HepG2 (cell line): Measurements from ENCODE around the gene BTBD19. TPM values are rescaled to one million over a fixed set of nuclear protein-coding genes. Genes with fewer than 3 reads are reported as not detected.
"Not testable (repeated sequence)": the region's sequence is repeated elsewhere in the genome, so short reads cannot be mapped to it uniquely, and the experiment has no call there.

Experiments used
- ATAC-seq: fragments of 200-7000 bp; cut with Tn5 transposase; 3 replicates; pipeline ENCODE4 v1.9.1; 2020; ENCODE audit warnings: mild to moderate bottlenecking, moderate library complexity
- BruUV-seq: library from RNA; stranded (reverse); fragments of 400-500 nt; replicated peaks from 2 replicates; lab custom pipeline; 2021; lab: Mats Ljungman, UMichigan
- CTCF ChIA-PET: fragments of 300-600 bp; formaldehyde crosslinking; extraction: SDS; loops from one replicate; lab custom pipeline; 2021; ENCODE audit warnings: low total read pairs, inconsistent platforms, low intra/inter-chr PET ratio; lab: Yijun Ruan, JAX
- POLR2A ChIA-PET: fragments of 350-600 bp; sonication (Branson Sonifier 250); formaldehyde crosslinking; loops from one replicate; lab custom pipeline; 2020; ENCODE audit warnings: antibody characterized with exemption, inconsistent platforms; lab: Yijun Ruan, JAX
- DNase-seq: peaks from one replicate; pipeline ENCODE4 v3.0.0-alpha.2; 2015; ENCODE audit warnings: low spot score
- FAIRE-seq: peaks from 3 replicates; lab custom pipeline; 2011; peaks lifted over from hg19 to GRCh38; lab: Jason Lieb, UNC
- H2AFZ ChIP-seq: one replicate; pipeline ENCODE4 v1.6.1; 2011; ENCODE audit warnings: low read length, inconsistent platforms
- H3K27ac ChIP-seq: fragments of 300-600 bp; 3 replicates; pipeline ENCODE4 v1.8.0; 2011; ENCODE audit warnings: mixed run types, mild to moderate bottlenecking, mixed read lengths, low read length, inconsistent platforms; ENCODE audit not compliant: insufficient read depth; ENCODE audit errors: extremely low read length
- H3K27me3 ChIP-seq, 2 experiments: fragments of 200-600 bp in 1 of 2; 2 replicates in 1 of 2; 3 replicates in 1 of 2; pipeline versions ENCODE4 v1.6.0 to v1.8.0; 2011; ENCODE audit warnings: low read length in 2 of 2, mild to moderate bottlenecking in 2 of 2, moderate library complexity in 2 of 2, inconsistent platforms in 1 of 2; ENCODE audit not compliant: insufficient read depth in 2 of 2, control insufficient read depth in 1 of 2
- H3K36me3 ChIP-seq, 2 experiments: fragments of 200-600 bp in 1 of 2; replicated peaks in 1 of 2; 2 replicates in 1 of 2; 3 replicates in 1 of 2; pipeline versions ENCODE4 v1.5.1 to v1.8.0; 2011; ENCODE audit warnings: low read length in 2 of 2, inconsistent platforms in 1 of 2; ENCODE audit not compliant: insufficient read depth in 2 of 2, control insufficient read depth in 1 of 2
- H3K4me1 ChIP-seq: 2 replicates; pipeline ENCODE4 v1.5.1; 2012; ENCODE audit warnings: low read length, inconsistent platforms; ENCODE audit not compliant: insufficient read depth
- H3K4me2 ChIP-seq: 2 replicates; pipeline ENCODE4 v1.6.0; 2011; ENCODE audit warnings: low read depth, low read length, inconsistent platforms
- H3K4me3 ChIP-seq, 3 experiments: fragments of 200-600 bp in 1 of 3; sonication (generic), shearing (Covaris generic) in 1 of 3; replicated peaks in 1 of 3; 2 replicates each; pipeline ENCODE4 v1.5.1; 2011 to 2016; ENCODE audit warnings: low read length in 3 of 3, inconsistent platforms in 2 of 3, low read depth in 2 of 3, mild to moderate bottlenecking in 2 of 3, control low read depth in 1 of 3, mixed read lengths in 1 of 3; ENCODE audit not compliant: insufficient read depth in 1 of 3
- H3K79me2 ChIP-seq: one replicate; pipeline ENCODE4 v1.6.1; 2011; ENCODE audit warnings: low read length, inconsistent platforms; ENCODE audit not compliant: insufficient read depth
- H3K9ac ChIP-seq: 2 replicates; pipeline ENCODE4 v1.6.0; 2011; ENCODE audit warnings: mild to moderate bottlenecking, low read depth, low read length, inconsistent platforms; ENCODE audit not compliant: insufficient read depth
- H3K9me3 ChIP-seq: 2 replicates; pipeline ENCODE4 v1.5.1; 2012; ENCODE audit warnings: mild to moderate bottlenecking, low read length
- H4K20me1 ChIP-seq: 2 replicates; pipeline ENCODE4 v1.6.0; 2011; ENCODE audit warnings: inconsistent platforms, mild to moderate bottlenecking, low read length, moderate library complexity; ENCODE audit not compliant: insufficient read depth
- HNF4A ChIP-seq: sonication (generic); formaldehyde crosslinking; IDR thresholded peaks from 2 replicates; pipeline ENCODE4 v1.4.0; 2020; ENCODE audit warnings: missing genetic modification reagents
- LCORL ChIP-seq, 2 experiments: fragments of 450-650 bp in 1 of 2; sonication (generic) in 1 of 2; formaldehyde crosslinking in 1 of 2; IDR thresholded peaks; 2 replicates each; pipeline versions ENCODE4 v1.5.0 to v1.6.1; 2017 to 2020; ENCODE audit warnings: antibody characterized with exemption in 1 of 2, missing genetic modification reagents in 1 of 2
- RFX1 ChIP-seq: fragments of 450-650 bp; IDR thresholded peaks from 2 replicates; pipeline ENCODE4 v1.6.1; 2017
- U2AF2 ChIP-seq: fragments of 200-400 bp; formaldehyde crosslinking; IDR thresholded peaks from 2 replicates; pipeline ENCODE4 v1.6.1; 2017; ENCODE audit warnings: low read depth, mild to moderate bottlenecking, low read length
- WIZ ChIP-seq: sonication (generic); formaldehyde crosslinking; IDR thresholded peaks from 2 replicates; pipeline ENCODE4 v1.5.1; 2020; ENCODE audit warnings: mild to moderate bottlenecking, missing genetic modification reagents
- ZMYM2 ChIP-seq: sonication (generic); formaldehyde crosslinking; IDR thresholded peaks from 2 replicates; pipeline ENCODE4 v1.8.0; 2022; ENCODE audit warnings: mild to moderate bottlenecking, missing genetic modification reagents
- ZNF460 ChIP-seq: sonication (generic); formaldehyde crosslinking; IDR thresholded peaks from 2 replicates; pipeline ENCODE4 v1.5.1; 2020; ENCODE audit warnings: missing genetic modification reagents, mild to moderate bottlenecking, borderline replicate concordance
- ZNF570 ChIP-seq: sonication (generic); formaldehyde crosslinking; IDR thresholded peaks from 2 replicates; pipeline ENCODE4 v1.4.0; 2020; ENCODE audit warnings: mild to moderate bottlenecking, missing genetic modification reagents, borderline replicate concordance
- WGBS: methylation state at CpG from one replicate; pipeline ENCODE4 v1.1.6; 2017; ENCODE audit warnings: low lambda C conversion rate; 5-methylcytosine and 5-hydroxymethylcytosine counted together
- in situ Hi-C: cut with HindIII; loops from 2 replicates; pipeline ENCODE4 v1.10.0; 2017; ENCODE audit warnings: low pct_unique_long_range_greater_than_20kb; ENCODE audit not compliant: extremely low pct_ligation_motif_present
- intact Hi-C: fragments of 100-400 bp; cut with micrococcal nuclease; formaldehyde crosslinking; loops from one replicate; pipeline ENCODE4 v1.10.0; 2022; ENCODE audit not compliant: unreplicated experiment
- polyA plus RNA-seq, 8 experiments: library from polyadenylated mRNA; depleted of rRNA in 3 of 8; stranded (reverse) in 7 of 8; unstranded in 1 of 8; fragments of >200 nt; fragmentation: Illumina TruSeq in 4 of 8; extraction: Trizol in 4 of 8; gene quantifications; 2 replicates each; pipeline versions ENCODE4 v1.2.1 to v1.2.3, GENCODE V29; 2011 to 2016; ENCODE audit warnings: low read depth in 4 of 8, missing spikeins in 1 of 8, mixed read lengths in 1 of 8; ENCODE audit not compliant: insufficient read depth in 1 of 8
- total RNA-seq, 5 experiments: library from RNA; depleted of rRNA; stranded (reverse); fragments of >200 nt; fragmentation: Illumina TruSeq; extraction: Trizol; gene quantifications; 2 replicates each; pipeline ENCODE4 v1.2.3, GENCODE V29; 2016; ENCODE audit warnings: low read depth in 1 of 5

Gene BTBD19
- total and polyA plus RNA-seq, 2 of the 13 experiments (the other 11 are each of a cell fraction or from before 2014, with no cell fraction given) = 2.7 to 6.7 TPM

- intact Hi-C loops (loop anchor here (5.0 kb wide), 2 partner anchors 174 to 654 kb away; partner anchors contain the start of genes HECTD3, TESK2 and UROD), in situ Hi-C loops (loop anchor here (10.0 to 25.0 kb wide), 2 partner anchors 174 to 467 kb away; partner anchors contain the start of genes HECTD3 and UROD)
- BruUV-seq; FAIRE-seq; H3K9me3 ChIP-seq; DNase-seq; H4K20me1 ChIP-seq; H3K27me3 ChIP-seq; H3K4me3 ChIP-seq; ATAC-seq; H3K36me3 ChIP-seq; H2AFZ ChIP-seq; H3K79me2 ChIP-seq; H3K9ac ChIP-seq; CTCF ChIA-PET; H3K27ac ChIP-seq; TF ChIP-seq LCORL (IDR thresholded peaks at IDR 0.05): not testable (repeated sequence)
- TF ChIP-seq ZMYM2 (CRISPR knock-in tag) = 0 out of 2 replicates have a peak, but pooled peaks have one; percentile 48
- TF ChIP-seq HNF4A (CRISPR knock-in tag) = peak; percentile 29; the same call in 1 of the 2 replicates
- TF ChIP-seq ZNF460 (CRISPR knock-in tag) = peak; percentile 76
- 0 out of 2 replicates have a peak, but pooled peaks have one; percentile 22 for TF ChIP-seq LCORL (CRISPR knock-in tag; IDR thresholded peaks at IDR 0.05)
- POLR2A ChIA-PET = interaction anchor here (0.8 to 1.3 kb wide), 2 partner anchors 12 to 21 kb away, joined by 3 to 6 read pairs; no protein-coding TSS in a partner anchor
- WGBS = 61% methylated on average over 9 of the region's 11 CpGs
- H3K4me2 ChIP-seq = peak overlapping the region; percentile 36; the same call in 1 of the 2 replicates
- H3K4me1 ChIP-seq = peaks cover 51% of the 10 kb centered on the region
These were observed 30.0 kb downstream of the BTBD19 start for GRCh38 chr1:44838294-44838693.

DNA sequence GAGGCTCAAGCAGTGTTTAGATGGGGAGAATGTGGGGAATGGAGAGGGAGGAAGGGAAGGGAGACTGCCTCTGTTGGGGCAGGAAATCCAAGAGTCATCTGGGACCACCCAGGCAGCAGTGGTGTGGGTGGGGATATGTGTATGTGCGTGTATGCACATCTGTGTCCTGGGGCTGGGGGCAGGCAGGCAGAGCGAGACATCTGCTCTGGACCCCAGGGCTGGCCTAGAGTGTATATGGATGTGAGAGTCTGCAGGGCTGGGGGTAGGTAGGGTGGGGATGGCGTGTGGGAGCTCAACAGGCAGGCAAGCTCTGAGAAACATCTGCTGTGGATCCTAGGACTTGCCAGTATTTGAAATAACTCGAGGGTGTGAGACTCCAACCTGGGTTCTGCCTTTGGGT lies 31.3 kb downstream of the BTBD19 start:
- in situ Hi-C loops = loop anchor here (10.0 to 25.0 kb wide), 2 partner anchors 173 to 465 kb away; partner anchors contain the start of genes HECTD3 and UROD
- POLR2A ChIA-PET = no interaction called here
- 46% methylated on average over 4 of the region's 4 CpGs for WGBS

More for the DNA sequence above, 31.3 kb downstream of the BTBD19 start:
- BruUV-seq = no TSS peak
- no peak overlapping the region for H2AFZ ChIP-seq
- peaks cover 51% of the 10 kb centered on the region for H3K4me1 ChIP-seq
- no peak for ATAC-seq
- no peaks in the 10 kb centered on the region for H3K27me3 ChIP-seq
- no peaks in the 10 kb centered on the region for H3K36me3 ChIP-seq
- intact Hi-C loops = loop anchor here (5.0 kb wide), 2 partner anchors 173 to 653 kb away; partner anchors contain the start of genes HECTD3, TESK2 and UROD
- CTCF ChIA-PET = no interaction called here
- no peaks in the 10 kb centered on the region for H3K9me3 ChIP-seq
- no peak overlapping the region for H3K4me3 ChIP-seq
- no peak for DNase-seq
- H3K27ac ChIP-seq = no peak overlapping the region
- no peak overlapping the region for H3K4me2 ChIP-seq
- H3K9ac ChIP-seq = no peak overlapping the region
- no peak for FAIRE-seq
- H4K20me1 ChIP-seq = no peaks in the 10 kb centered on the region
- H3K79me2 ChIP-seq = no peaks in the 10 kb centered on the region
- TF ChIP-seq RFX1 = no peak
- TF ChIP-seq WIZ (CRISPR knock-in tag) = no peak
- TF ChIP-seq U2AF2 = no peak
- TF ChIP-seq ZNF570 (CRISPR knock-in tag) = no peak
